ENCODE results near the gene PACRGL.

DNA sequence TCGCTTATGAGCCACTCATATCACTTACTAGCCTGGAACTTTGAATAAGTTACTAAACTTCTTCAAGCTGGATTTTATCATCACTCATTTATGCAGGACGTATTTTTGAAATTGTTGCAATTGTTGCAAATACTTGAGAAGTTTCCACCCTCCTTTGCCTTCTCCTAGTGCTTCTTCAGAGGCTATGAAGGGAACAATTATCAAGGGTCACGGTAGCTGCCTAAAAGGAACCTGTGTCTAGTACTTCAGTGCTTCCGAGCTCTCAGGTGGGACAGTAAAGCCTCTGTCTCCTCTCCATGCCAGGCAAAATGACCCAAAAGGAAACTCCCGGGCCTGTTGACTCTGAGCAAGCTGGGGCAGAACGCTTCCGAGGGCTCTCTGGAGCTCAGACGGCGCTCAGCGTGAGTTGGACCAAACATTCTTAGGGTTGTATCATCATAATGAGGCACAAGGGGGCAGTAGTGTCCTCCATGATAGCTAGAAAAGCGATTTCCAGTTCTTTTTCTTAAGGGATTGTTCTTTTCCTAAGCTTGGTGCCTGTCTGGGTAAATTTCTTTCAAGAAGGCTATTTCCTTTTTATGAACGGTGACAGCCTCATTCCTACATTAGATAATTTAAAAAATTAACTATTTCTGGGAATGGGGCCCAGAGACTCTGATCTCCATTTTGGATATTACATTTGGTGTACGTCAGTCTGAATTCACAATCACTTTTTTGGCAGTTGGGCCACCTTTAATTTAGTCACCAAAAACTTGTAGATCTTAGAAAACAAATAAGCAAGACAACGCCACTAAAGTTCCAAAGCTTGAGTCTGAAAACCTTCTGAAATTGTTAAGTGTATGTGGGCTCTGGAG is 73.1 kb downstream of the PACRGL start:
- TF ChIP-seq CTCF (IDR thresholded peaks at IDR 0.05) = peak; percentile 64
- TF ChIP-seq, protein P1, sequence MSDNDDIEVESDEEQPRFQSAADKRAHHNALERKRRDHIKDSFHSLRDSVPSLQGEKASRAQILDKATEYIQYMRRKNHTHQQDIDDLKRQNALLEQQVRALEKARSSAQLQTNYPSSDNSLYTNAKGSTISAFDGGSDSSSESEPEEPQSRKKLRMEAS (CRISPR knock-in tag; IDR thresholded peaks at IDR 0.05) = no peak
- TF ChIP-seq TEAD1 (CRISPR knock-in tag; IDR thresholded peaks at IDR 0.05) = no peak
- TF ChIP-seq, protein P2, sequence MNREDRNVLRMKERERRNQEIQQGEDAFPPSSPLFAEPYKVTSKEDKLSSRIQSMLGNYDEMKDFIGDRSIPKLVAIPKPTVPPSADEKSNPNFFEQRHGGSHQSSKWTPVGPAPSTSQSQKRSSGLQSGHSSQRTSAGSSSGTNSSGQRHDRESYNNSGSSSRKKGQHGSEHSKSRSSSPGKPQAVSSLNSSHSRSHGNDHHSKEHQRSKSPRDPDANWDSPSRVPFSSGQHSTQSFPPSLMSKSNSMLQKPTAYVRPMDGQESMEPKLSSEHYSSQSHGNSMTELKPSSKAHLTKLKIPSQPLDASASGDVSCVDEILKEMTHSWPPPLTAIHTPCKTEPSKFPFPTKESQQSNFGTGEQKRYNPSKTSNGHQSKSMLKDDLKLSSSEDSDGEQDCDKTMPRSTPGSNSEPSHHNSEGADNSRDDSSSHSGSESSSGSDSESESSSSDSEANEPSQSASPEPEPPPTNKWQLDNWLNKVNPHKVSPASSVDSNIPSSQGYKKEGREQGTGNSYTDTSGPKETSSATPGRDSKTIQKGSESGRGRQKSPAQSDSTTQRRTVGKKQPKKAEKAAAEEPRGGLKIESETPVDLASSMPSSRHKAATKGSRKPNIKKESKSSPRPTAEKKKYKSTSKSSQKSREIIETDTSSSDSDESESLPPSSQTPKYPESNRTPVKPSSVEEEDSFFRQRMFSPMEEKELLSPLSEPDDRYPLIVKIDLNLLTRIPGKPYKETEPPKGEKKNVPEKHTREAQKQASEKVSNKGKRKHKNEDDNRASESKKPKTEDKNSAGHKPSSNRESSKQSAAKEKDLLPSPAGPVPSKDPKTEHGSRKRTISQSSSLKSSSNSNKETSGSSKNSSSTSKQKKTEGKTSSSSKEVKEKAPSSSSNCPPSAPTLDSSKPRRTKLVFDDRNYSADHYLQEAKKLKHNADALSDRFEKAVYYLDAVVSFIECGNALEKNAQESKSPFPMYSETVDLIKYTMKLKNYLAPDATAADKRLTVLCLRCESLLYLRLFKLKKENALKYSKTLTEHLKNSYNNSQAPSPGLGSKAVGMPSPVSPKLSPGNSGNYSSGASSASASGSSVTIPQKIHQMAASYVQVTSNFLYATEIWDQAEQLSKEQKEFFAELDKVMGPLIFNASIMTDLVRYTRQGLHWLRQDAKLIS (CRISPR knock-in tag; IDR thresholded peaks at IDR 0.05; ENCODE audit: borderline replicate concordance) = no peak
- TF ChIP-seq, protein P3, sequence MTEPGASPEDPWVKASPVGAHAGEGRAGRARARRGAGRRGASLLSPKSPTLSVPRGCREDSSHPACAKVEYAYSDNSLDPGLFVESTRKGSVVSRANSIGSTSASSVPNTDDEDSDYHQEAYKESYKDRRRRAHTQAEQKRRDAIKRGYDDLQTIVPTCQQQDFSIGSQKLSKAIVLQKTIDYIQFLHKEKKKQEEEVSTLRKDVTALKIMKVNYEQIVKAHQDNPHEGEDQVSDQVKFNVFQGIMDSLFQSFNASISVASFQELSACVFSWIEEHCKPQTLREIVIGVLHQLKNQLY (CRISPR knock-in tag; IDR thresholded peaks at IDR 0.05) = no peak
- no peak for TF ChIP-seq NFYB (CRISPR knock-in tag; conservative IDR thresholded peaks at IDR 0.05; ENCODE audit: low read depth)
- TF ChIP-seq, protein P4, sequence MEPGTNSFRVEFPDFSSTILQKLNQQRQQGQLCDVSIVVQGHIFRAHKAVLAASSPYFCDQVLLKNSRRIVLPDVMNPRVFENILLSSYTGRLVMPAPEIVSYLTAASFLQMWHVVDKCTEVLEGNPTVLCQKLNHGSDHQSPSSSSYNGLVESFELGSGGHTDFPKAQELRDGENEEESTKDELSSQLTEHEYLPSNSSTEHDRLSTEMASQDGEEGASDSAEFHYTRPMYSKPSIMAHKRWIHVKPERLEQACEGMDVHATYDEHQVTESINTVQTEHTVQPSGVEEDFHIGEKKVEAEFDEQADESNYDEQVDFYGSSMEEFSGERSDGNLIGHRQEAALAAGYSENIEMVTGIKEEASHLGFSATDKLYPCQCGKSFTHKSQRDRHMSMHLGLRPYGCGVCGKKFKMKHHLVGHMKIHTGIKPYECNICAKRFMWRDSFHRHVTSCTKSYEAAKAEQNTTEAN (CRISPR knock-in tag; IDR thresholded peaks at IDR 0.05) = no peak
- TF ChIP-seq ZNF317 (CRISPR knock-in tag; IDR thresholded peaks at IDR 0.05; ENCODE audit: borderline replicate concordance, low read depth) = no peak
- TF ChIP-seq, protein P5, sequence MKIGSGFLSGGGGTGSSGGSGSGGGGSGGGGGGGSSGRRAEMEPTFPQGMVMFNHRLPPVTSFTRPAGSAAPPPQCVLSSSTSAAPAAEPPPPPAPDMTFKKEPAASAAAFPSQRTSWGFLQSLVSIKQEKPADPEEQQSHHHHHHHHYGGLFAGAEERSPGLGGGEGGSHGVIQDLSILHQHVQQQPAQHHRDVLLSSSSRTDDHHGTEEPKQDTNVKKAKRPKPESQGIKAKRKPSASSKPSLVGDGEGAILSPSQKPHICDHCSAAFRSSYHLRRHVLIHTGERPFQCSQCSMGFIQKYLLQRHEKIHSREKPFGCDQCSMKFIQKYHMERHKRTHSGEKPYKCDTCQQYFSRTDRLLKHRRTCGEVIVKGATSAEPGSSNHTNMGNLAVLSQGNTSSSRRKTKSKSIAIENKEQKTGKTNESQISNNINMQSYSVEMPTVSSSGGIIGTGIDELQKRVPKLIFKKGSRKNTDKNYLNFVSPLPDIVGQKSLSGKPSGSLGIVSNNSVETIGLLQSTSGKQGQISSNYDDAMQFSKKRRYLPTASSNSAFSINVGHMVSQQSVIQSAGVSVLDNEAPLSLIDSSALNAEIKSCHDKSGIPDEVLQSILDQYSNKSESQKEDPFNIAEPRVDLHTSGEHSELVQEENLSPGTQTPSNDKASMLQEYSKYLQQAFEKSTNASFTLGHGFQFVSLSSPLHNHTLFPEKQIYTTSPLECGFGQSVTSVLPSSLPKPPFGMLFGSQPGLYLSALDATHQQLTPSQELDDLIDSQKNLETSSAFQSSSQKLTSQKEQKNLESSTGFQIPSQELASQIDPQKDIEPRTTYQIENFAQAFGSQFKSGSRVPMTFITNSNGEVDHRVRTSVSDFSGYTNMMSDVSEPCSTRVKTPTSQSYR (CRISPR knock-in tag; IDR thresholded peaks at IDR 0.05) = no peak
- TF ChIP-seq TEAD4 (CRISPR knock-in tag; IDR thresholded peaks at IDR 0.05) = no peak
- no peak for TF ChIP-seq SMAD4 (CRISPR knock-in tag; IDR thresholded peaks at IDR 0.05)
- no peak for TF ChIP-seq JUN (CRISPR knock-in tag; IDR thresholded peaks at IDR 0.05)
- TF ChIP-seq GRHL2 (CRISPR knock-in tag; IDR thresholded peaks at IDR 0.05; ENCODE audit: insufficient replicate concordance, severe bottlenecking) = no peak
- no peak for TF ChIP-seq USF2 (CRISPR knock-in tag; IDR thresholded peaks at IDR 0.05)
